DND-41 (cell line): Measurements from ENCODE around the gene PGM1.

Experiments
- ATAC-seq: fragments of 200-7000 bp; cut with Tn5 transposase; 3 replicates; pipeline ENCODE4 v1.9.1; 2021; ENCODE audit warnings: low read depth; ENCODE audit not compliant: insufficient read depth
- DNase-seq: peaks from one replicate; pipeline ENCODE4 v3.0.0-alpha.2; 2020
- H2AFZ ChIP-seq: 2 replicates; pipeline ENCODE4 v1.6.0; 2012; ENCODE audit warnings: low read depth, low read length
- H3K27ac ChIP-seq: 2 replicates; pipeline ENCODE4 v1.5.1; 2012; ENCODE audit warnings: low read length, inconsistent platforms
- H3K27me3 ChIP-seq: fragments of 200-600 bp; sonication (generic); 2 replicates; pipeline ENCODE4 v1.6.0; 2012; ENCODE audit warnings: low read length, mild to moderate bottlenecking, inconsistent platforms; ENCODE audit not compliant: insufficient read depth, poor library complexity
- H3K36me3 ChIP-seq: 2 replicates; pipeline ENCODE4 v1.5.1; 2012; ENCODE audit warnings: low read length, inconsistent platforms; ENCODE audit not compliant: insufficient read depth
- H3K4me1 ChIP-seq: 2 replicates; pipeline ENCODE4 v1.5.1; 2012; ENCODE audit warnings: mild to moderate bottlenecking, low read length; ENCODE audit not compliant: insufficient read depth
- H3K4me2 ChIP-seq: 2 replicates; pipeline ENCODE4 v1.6.0; 2012; ENCODE audit warnings: mild to moderate bottlenecking, moderate library complexity, low read length, inconsistent platforms; ENCODE audit not compliant: insufficient read depth
- H3K4me3 ChIP-seq, 2 experiments: fragments of 200-600 bp in 1 of 2; shearing (Covaris generic) in 1 of 2; 2 replicates each; pipeline ENCODE4 v1.5.1; 2012 to 2016; ENCODE audit warnings: inconsistent platforms in 2 of 2, low read length in 2 of 2, mild to moderate bottlenecking in 2 of 2, low read depth in 1 of 2, moderate library complexity in 1 of 2
- H3K79me2 ChIP-seq: 2 replicates; pipeline ENCODE4 v1.6.0; 2012; ENCODE audit warnings: low read length, inconsistent platforms; ENCODE audit not compliant: insufficient read depth
- H3K9ac ChIP-seq: 2 replicates; pipeline ENCODE4 v1.6.0; 2012; ENCODE audit warnings: low read depth, mild to moderate bottlenecking, inconsistent platforms, low read length, moderate library complexity
- H3K9me3 ChIP-seq: 2 replicates; pipeline ENCODE4 v1.5.1; 2012; ENCODE audit warnings: low read length, moderate library complexity, mild to moderate bottlenecking, inconsistent platforms; ENCODE audit not compliant: insufficient read depth, severe bottlenecking
- H4K20me1 ChIP-seq: 2 replicates; pipeline ENCODE4 v1.6.0; 2012; ENCODE audit warnings: low read length; ENCODE audit not compliant: insufficient read depth
- CTCF ChIP-seq: IDR thresholded peaks from 2 replicates; pipeline ENCODE4 v1.5.1; 2012; ENCODE audit warnings: borderline replicate concordance, low read length, moderate library complexity, mild to moderate bottlenecking; ENCODE audit not compliant: poor library complexity, severe bottlenecking; ENCODE audit errors: extremely low read depth
- EZH2 ChIP-seq: IDR thresholded peaks from 3 replicates; pipeline ENCODE4 v1.6.1; 2012; ENCODE audit warnings: borderline replicate concordance, low read depth, mild to moderate bottlenecking, moderate library complexity, low read length, inconsistent platforms; ENCODE audit not compliant: severe bottlenecking

PGM1 gene

GRCh38 chr1:63638875-63639274 lies 45.7 kb downstream of the PGM1 start:
- Histone ChIP-seq H2AFZ (no peak overlapping the region), H4K20me1 (no peaks in the 10 kb centered on the region), H3K36me3 (peaks cover 48% of the 10 kb centered on the region), H3K27me3 (no peaks in the 10 kb centered on the region), H3K4me2 (no peak overlapping the region), H3K4me1 (no peaks in the 10 kb centered on the region), H3K79me2 (no peaks in the 10 kb centered on the region), H3K9ac (no peak overlapping the region), H3K27ac (no peak overlapping the region), H3K4me3 (no peak overlapping the region), H3K9me3 (no peaks in the 10 kb centered on the region)
- DNase-seq (no peak), ATAC-seq (no peak)
- TF ChIP-seq CTCF (no peak), EZH2 (no peak)

- no peak overlapping the region for H2AFZ ChIP-seq
- H3K9ac ChIP-seq, result no peak overlapping the region
- H3K9me3 ChIP-seq, result no peaks in the 10 kb centered on the region
- no peaks in the 10 kb centered on the region for H3K4me1 ChIP-seq
- DNase-seq (no peak), ATAC-seq (no peak)
- H4K20me1 ChIP-seq, result no peaks in the 10 kb centered on the region
- H3K4me2 ChIP-seq, result no peak overlapping the region
- H3K4me3 ChIP-seq, result no peak overlapping the region
- H3K36me3 ChIP-seq, result peaks cover 44% of the 10 kb centered on the region
- H3K27me3 ChIP-seq, result no peaks in the 10 kb centered on the region
- H3K79me2 ChIP-seq, result no peaks in the 10 kb centered on the region
- TF ChIP-seq EZH2 (no peak), CTCF (no peak)
- H3K27ac ChIP-seq, result no peak overlapping the region
Measured at GRCh38 chr1:63640633-63641567, 47.7 kb downstream of the PGM1 start.

- ATAC-seq, result no peak
- no peak overlapping the region for H3K9ac ChIP-seq
- no peaks in the 10 kb centered on the region for H3K27me3 ChIP-seq
- no peak overlapping the region for H3K4me2 ChIP-seq
- no peaks in the 10 kb centered on the region for H3K79me2 ChIP-seq
- no peak overlapping the region for H2AFZ ChIP-seq
- no peak for DNase-seq
- no peak overlapping the region for H3K4me3 ChIP-seq
- no peak for TF ChIP-seq CTCF
- no peak for TF ChIP-seq EZH2
- peaks cover 39% of the 10 kb centered on the region for H3K36me3 ChIP-seq
- no peak overlapping the region for H3K27ac ChIP-seq
- no peaks in the 10 kb centered on the region for H3K4me1 ChIP-seq
- H3K9me3 ChIP-seq, result no peaks in the 10 kb centered on the region
- no peaks in the 10 kb centered on the region for H4K20me1 ChIP-seq
Measured at GRCh38 chr1:63641615-63642014, 48.4 kb downstream of the PGM1 start.
